ENCODE data around the gene MIA3. TPM values are rescaled to one million over a fixed set of nuclear protein-coding genes. Genes with fewer than 3 reads are reported as not detected.
A peak's percentile ranks its signal among the peaks of the same experiment; 100 is the strongest.

MIA3 gene
- total and polyA plus RNA-seq, 2 experiments from 2014 or later = 32.7 to 40.0 TPM

DNA sequence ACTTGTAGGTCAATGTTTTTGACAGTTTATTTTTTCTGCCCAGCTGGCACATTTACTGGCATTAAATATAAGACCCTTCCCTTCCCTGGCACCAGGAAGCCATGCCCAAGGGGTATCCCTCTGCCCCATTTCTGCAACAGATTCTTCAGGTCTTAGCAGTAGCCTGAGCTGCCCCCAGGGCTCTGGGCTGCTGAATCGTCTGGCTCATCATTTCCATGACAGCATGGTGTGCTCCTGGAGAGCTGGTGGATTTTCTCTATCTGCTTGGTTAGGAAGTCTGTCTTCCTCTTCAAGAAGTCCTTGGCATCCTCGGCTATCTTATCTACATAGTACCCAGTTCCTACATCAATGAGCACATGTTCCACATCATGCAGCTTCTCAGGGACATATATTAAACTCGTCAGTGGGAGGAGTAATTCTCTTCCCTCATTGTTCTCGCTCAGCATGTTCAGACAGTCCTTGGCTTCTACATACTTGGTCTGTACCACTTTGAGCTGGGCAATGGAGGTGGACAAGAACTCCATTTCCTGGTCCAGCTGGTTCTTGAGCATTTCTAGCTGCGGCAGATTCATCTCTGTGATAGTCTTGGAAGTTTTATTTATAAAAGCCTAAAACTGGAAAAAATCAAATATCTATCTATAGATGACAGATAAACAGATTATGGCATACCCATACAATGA lies 23.5 kb downstream of the MIA3 start (continued):
- TF ChIP-seq, protein P1, sequence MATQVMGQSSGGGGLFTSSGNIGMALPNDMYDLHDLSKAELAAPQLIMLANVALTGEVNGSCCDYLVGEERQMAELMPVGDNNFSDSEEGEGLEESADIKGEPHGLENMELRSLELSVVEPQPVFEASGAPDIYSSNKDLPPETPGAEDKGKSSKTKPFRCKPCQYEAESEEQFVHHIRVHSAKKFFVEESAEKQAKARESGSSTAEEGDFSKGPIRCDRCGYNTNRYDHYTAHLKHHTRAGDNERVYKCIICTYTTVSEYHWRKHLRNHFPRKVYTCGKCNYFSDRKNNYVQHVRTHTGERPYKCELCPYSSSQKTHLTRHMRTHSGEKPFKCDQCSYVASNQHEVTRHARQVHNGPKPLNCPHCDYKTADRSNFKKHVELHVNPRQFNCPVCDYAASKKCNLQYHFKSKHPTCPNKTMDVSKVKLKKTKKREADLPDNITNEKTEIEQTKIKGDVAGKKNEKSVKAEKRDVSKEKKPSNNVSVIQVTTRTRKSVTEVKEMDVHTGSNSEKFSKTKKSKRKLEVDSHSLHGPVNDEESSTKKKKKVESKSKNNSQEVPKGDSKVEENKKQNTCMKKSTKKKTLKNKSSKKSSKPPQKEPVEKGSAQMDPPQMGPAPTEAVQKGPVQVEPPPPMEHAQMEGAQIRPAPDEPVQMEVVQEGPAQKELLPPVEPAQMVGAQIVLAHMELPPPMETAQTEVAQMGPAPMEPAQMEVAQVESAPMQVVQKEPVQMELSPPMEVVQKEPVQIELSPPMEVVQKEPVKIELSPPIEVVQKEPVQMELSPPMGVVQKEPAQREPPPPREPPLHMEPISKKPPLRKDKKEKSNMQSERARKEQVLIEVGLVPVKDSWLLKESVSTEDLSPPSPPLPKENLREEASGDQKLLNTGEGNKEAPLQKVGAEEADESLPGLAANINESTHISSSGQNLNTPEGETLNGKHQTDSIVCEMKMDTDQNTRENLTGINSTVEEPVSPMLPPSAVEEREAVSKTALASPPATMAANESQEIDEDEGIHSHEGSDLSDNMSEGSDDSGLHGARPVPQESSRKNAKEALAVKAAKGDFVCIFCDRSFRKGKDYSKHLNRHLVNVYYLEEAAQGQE (IDR thresholded peaks at IDR 0.05; ENCODE audit: unreplicated experiment) = no peak
- TF ChIP-seq CREB1 (CRISPR knock-in tag; IDR thresholded peaks at IDR 0.05; ENCODE audit: low read depth) = no peak
- TF ChIP-seq POLR2AphosphoS5 (IDR thresholded peaks at IDR 0.05; ENCODE audit: low read depth) = no peak
- TF ChIP-seq, protein P2, sequence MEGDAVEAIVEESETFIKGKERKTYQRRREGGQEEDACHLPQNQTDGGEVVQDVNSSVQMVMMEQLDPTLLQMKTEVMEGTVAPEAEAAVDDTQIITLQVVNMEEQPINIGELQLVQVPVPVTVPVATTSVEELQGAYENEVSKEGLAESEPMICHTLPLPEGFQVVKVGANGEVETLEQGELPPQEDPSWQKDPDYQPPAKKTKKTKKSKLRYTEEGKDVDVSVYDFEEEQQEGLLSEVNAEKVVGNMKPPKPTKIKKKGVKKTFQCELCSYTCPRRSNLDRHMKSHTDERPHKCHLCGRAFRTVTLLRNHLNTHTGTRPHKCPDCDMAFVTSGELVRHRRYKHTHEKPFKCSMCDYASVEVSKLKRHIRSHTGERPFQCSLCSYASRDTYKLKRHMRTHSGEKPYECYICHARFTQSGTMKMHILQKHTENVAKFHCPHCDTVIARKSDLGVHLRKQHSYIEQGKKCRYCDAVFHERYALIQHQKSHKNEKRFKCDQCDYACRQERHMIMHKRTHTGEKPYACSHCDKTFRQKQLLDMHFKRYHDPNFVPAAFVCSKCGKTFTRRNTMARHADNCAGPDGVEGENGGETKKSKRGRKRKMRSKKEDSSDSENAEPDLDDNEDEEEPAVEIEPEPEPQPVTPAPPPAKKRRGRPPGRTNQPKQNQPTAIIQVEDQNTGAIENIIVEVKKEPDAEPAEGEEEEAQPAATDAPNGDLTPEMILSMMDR (conservative IDR thresholded peaks at IDR 0.05; ENCODE audit: low read depth in 2 of 2) = no peak
- no peak for TF ChIP-seq JUNB (IDR thresholded peaks at IDR 0.05; ENCODE audit: unreplicated experiment)
- TF ChIP-seq, protein P3, sequence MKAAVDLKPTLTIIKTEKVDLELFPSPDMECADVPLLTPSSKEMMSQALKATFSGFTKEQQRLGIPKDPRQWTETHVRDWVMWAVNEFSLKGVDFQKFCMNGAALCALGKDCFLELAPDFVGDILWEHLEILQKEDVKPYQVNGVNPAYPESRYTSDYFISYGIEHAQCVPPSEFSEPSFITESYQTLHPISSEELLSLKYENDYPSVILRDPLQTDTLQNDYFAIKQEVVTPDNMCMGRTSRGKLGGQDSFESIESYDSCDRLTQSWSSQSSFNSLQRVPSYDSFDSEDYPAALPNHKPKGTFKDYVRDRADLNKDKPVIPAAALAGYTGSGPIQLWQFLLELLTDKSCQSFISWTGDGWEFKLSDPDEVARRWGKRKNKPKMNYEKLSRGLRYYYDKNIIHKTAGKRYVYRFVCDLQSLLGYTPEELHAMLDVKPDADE (IDR thresholded peaks at IDR 0.05) = no peak

DNA sequence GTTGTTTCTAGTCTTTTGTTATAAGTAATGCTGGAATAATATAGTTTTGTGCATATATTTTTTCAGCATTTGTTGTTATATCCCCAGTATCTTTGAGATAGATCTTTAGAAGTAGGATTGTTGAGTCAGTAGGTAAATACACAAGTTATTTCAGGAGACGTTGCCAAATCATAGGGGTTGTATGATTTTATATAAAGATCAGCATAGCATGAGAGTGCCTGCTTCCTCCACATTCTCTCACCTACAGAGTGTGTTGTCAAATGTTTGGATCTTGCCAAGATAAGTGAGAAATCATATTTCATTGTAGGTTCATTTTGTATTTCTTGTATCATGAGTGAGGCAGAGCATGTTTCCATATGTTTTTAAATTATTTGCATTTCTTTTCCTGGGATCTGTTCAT lies 24.6 kb downstream of the MIA3 start:
- H3K4me3 ChIP-seq = no peak overlapping the region
- Mint-ChIP-seq H3K27me3 (ENCODE audit: insufficient read depth, low read depth, poor library complexity) (peaks cover 6% of the 10 kb centered on the region), H3K9me3 (no peaks in the 10 kb centered on the region; the same call in 2 of the 3 replicates), H3K36me3 (ENCODE audit: low read depth) (peaks cover 16% of the 10 kb centered on the region), H3K27ac (no peak overlapping the region), H3K4me3 (peak overlapping the region; percentile 92; the same call in 1 of the 3 replicates), H3K4me1 (peaks cover 7% of the 10 kb centered on the region; the same call in 2 of the 3 replicates)
- no peaks in the 10 kb centered on the region for H3K36me3 ChIP-seq (ENCODE audit: insufficient read depth)
- ATAC-seq = no peak
- H3K9me2 ChIP-seq (ENCODE audit: insufficient read depth) = no peaks in the 10 kb centered on the region
- H3K4me2 ChIP-seq = no peak overlapping the region
- peaks cover 16% of the 10 kb centered on the region for H3K79me2 ChIP-seq (replicated peaks; ENCODE audit: insufficient read depth)
- H3K4me1 ChIP-seq (ENCODE audit: insufficient read depth) = no peaks in the 10 kb centered on the region; the same call in 1 of the 2 replicates
- no peaks in the 10 kb centered on the region for H3K27me3 ChIP-seq (ENCODE audit: insufficient read depth)
- no peak for DNase-seq (ENCODE audit: low spot score)
- TF ChIP-seq, protein P1 (IDR thresholded peaks at IDR 0.05; ENCODE audit: unreplicated experiment) = no peak
- no peak for TF ChIP-seq ZNF114 (CRISPR knock-in tag; IDR thresholded peaks at IDR 0.05)
- TF ChIP-seq STAT1 (IDR thresholded peaks at IDR 0.05; ENCODE audit: unreplicated experiment) = no peak
- TF ChIP-seq EZH2 (IDR thresholded peaks at IDR 0.05; ENCODE audit: low read depth, unreplicated experiment) = no peak
- TF ChIP-seq, protein P3 (IDR thresholded peaks at IDR 0.05) = no peak
- no peaks in the 10 kb centered on the region for H4K20me1 ChIP-seq (replicated peaks; ENCODE audit: insufficient read depth)
- H3K27ac ChIP-seq (ENCODE audit: low read depth) = no peak overlapping the region
- no peaks in the 10 kb centered on the region for H3F3A ChIP-seq (replicated peaks; ENCODE audit: low read depth)
- H2AFZ ChIP-seq = no peak overlapping the region
